ENCODE measurements around the gene ZBTB7C.

DNA sequence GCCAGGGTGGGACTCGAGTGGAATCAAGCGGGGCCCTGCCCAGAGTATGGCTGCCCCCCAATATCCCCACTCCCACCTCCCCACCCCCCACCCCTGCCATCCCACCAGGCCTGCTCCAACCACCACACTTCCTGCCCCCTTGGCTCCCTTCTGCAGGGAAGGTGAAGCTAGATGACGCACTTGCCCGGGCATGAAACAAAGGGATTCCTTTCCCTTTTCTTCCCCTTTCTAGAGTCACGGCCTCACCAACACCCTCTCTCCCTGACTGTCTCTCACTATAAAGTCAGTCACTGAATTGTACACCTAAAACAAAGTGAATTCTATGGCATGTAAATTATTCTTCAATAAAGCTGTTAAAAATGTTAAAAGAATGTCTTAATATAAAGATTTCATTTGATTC, 16.0 kb downstream of the ZBTB7C start:
- TF ChIP-seq, protein P1, sequence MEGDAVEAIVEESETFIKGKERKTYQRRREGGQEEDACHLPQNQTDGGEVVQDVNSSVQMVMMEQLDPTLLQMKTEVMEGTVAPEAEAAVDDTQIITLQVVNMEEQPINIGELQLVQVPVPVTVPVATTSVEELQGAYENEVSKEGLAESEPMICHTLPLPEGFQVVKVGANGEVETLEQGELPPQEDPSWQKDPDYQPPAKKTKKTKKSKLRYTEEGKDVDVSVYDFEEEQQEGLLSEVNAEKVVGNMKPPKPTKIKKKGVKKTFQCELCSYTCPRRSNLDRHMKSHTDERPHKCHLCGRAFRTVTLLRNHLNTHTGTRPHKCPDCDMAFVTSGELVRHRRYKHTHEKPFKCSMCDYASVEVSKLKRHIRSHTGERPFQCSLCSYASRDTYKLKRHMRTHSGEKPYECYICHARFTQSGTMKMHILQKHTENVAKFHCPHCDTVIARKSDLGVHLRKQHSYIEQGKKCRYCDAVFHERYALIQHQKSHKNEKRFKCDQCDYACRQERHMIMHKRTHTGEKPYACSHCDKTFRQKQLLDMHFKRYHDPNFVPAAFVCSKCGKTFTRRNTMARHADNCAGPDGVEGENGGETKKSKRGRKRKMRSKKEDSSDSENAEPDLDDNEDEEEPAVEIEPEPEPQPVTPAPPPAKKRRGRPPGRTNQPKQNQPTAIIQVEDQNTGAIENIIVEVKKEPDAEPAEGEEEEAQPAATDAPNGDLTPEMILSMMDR (conservative IDR thresholded peaks at IDR 0.05 in 1 of 2, IDR thresholded peaks at IDR 0.05 in 1 of 2; ENCODE audit: extremely low read depth in 1 of 2, insufficient read depth in 1 of 2, low read depth in 1 of 2, low read length in 2 of 2): no peak
- no peak for TF ChIP-seq EZH2 (IDR thresholded peaks at IDR 0.05; ENCODE audit: borderline replicate concordance, low read length)

Data from mammary epithelial cell (primary cell).